B cell (primary cell): ENCODE results near the gene ZRANB1. TPM values are rescaled to one million over a fixed set of nuclear protein-coding genes. Genes with fewer than 3 reads are reported as not detected.

ENCODE experiments used
- ATAC-seq: fragments of 200-7000 bp; cut with Tn5 transposase; one replicate; pipeline ENCODE4 v1.10.0; 2021; ENCODE audit warnings: low read depth, mild to moderate bottlenecking, moderate number of reproducible peaks, moderate library complexity
- CTCF ChIA-PET: fragments of 350-600 bp; sonication (Branson Sonifier 250); formaldehyde crosslinking; loops from one replicate; lab custom pipeline; 2021; ENCODE audit warnings: antibody characterized with exemption, inconsistent platforms; lab: Charles Lee
- POLR2A ChIA-PET: fragments of 350-600 bp; sonication (Branson Sonifier 250); formaldehyde crosslinking; loops from one replicate; lab custom pipeline; 2021; ENCODE audit warnings: antibody characterized with exemption; lab: Charles Lee
- DNase-seq: peaks from one replicate; pipeline ENCODE4 v3.0.0; 2013
- H2AFZ ChIP-seq: 2 replicates; pipeline ENCODE4 v1.6.1; 2012; ENCODE audit warnings: mild to moderate bottlenecking, low read depth, low read length; ENCODE audit not compliant: insufficient read depth, poor library complexity, severe bottlenecking
- H3K27ac ChIP-seq, 2 donors: 1 replicate in 1 of 2; 2 replicates in 1 of 2; pipeline ENCODE4 v1.5.1; 2012 to 2013; ENCODE audit warnings: low read length in 2 of 2, mild to moderate bottlenecking in 2 of 2, moderate library complexity in 1 of 2
- H3K27me3 ChIP-seq, 4 experiments: fragments of 200-600 bp in 1 of 4; sonication (generic) in 1 of 4; replicated peaks in 1 of 4; 1 replicate in 2 of 4; 2 replicates in 2 of 4; pipeline versions ENCODE4 v1.6.1 to v1.7.0; 2013 to 2016; ENCODE audit warnings: low read length in 3 of 4, mild to moderate bottlenecking in 2 of 4, mixed read lengths in 1 of 4, moderate library complexity in 1 of 4; ENCODE audit not compliant: insufficient read depth in 4 of 4, control insufficient read depth in 3 of 4; ENCODE audit errors: control extremely low read depth in 1 of 4
- H3K36me3 ChIP-seq, 2 experiments: replicated peaks in 1 of 2; 1 replicate in 1 of 2; 2 replicates in 1 of 2; pipeline versions ENCODE4 v1.6.1 to v1.7.1; 2013; ENCODE audit warnings: low read length in 1 of 2; ENCODE audit not compliant: insufficient read depth in 2 of 2, control insufficient read depth in 1 of 2; ENCODE audit errors: control extremely low read depth in 1 of 2, extremely low read depth in 1 of 2
- H3K4me1 ChIP-seq, 2 donors: fragments of 200-600 bp in 1 of 2; sonication (generic) in 1 of 2; 1 replicate in 1 of 2; 2 replicates in 1 of 2; pipeline versions ENCODE4 v1.5.1 to v1.6.1; 2013 to 2017; ENCODE audit warnings: low read length in 2 of 2; ENCODE audit not compliant: control insufficient read depth in 2 of 2, insufficient read depth in 2 of 2
- H3K4me2 ChIP-seq: replicated peaks from 2 replicates; pipeline ENCODE3; 2012; ENCODE audit warnings: mild to moderate bottlenecking, low read depth, low read length; ENCODE audit not compliant: poor library complexity, severe bottlenecking
- H3K4me3 ChIP-seq, 5 experiments: fragments of 200-600 bp in 1 of 5; sonication (generic) in 1 of 5; 1 replicate in 3 of 5; 2 replicates in 2 of 5; pipeline versions ENCODE4 v1.5.1 to v1.7.0; 2011 to 2016; ENCODE audit warnings: low read length in 4 of 5, mild to moderate bottlenecking in 4 of 5, low read depth in 2 of 5, control low read depth in 1 of 5, moderate library complexity in 1 of 5; ENCODE audit not compliant: insufficient read depth in 1 of 5; ENCODE audit errors: control extremely low read depth in 1 of 5, extremely low read depth in 1 of 5
- H3K79me2 ChIP-seq: fragments of 200-600 bp; sonication (generic); one replicate; pipeline ENCODE4 v1.6.0; 2016; ENCODE audit warnings: low read length; ENCODE audit not compliant: control insufficient read depth, insufficient read depth
- H3K9ac ChIP-seq: fragments of 200-600 bp; sonication (generic); 2 replicates; pipeline ENCODE4 v1.6.1; 2017; ENCODE audit warnings: mild to moderate bottlenecking, low read length, moderate library complexity
- H3K9me3 ChIP-seq, 3 donors: one replicate each; pipeline versions ENCODE4 v1.6.1 to v1.7.1; 2013; ENCODE audit warnings: low read length in 2 of 3; ENCODE audit not compliant: control insufficient read depth in 2 of 3, insufficient read depth in 1 of 3; ENCODE audit errors: control extremely low read depth in 1 of 3
- H4K20me1 ChIP-seq: 2 replicates; pipeline ENCODE4 v1.6.0; 2012; ENCODE audit warnings: mild to moderate bottlenecking, low read length; ENCODE audit not compliant: insufficient read depth, control insufficient read depth, poor library complexity, severe bottlenecking
- H3K27ac Mint-ChIP-seq: one replicate; pipeline ENCODE4 v1.8.0; 2021; ENCODE audit warnings: mixed read lengths
- H3K27me3 Mint-ChIP-seq: one replicate; pipeline ENCODE4 v1.8.0; 2021; ENCODE audit warnings: mixed read lengths
- H3K4me1 Mint-ChIP-seq: one replicate; pipeline ENCODE4 v1.8.0; 2021; ENCODE audit warnings: mixed read lengths
- H3K4me3 Mint-ChIP-seq: one replicate; pipeline ENCODE4 v1.8.0; 2021; ENCODE audit warnings: mixed read lengths
- H3K9me3 Mint-ChIP-seq: one replicate; pipeline ENCODE4 v1.8.0; 2022; ENCODE audit warnings: mixed read lengths; ENCODE audit not compliant: insufficient read depth
- CTCF ChIP-seq: fragments of 200-600 bp; IDR thresholded peaks from one replicate; pipeline ENCODE4 v1.8.0; 2022; ENCODE audit warnings: antibody characterized with exemption, mild to moderate bottlenecking
- EZH2 ChIP-seq: IDR thresholded peaks from 2 replicates; pipeline ENCODE4 v1.6.1; 2012; ENCODE audit warnings: borderline replicate concordance, low read depth, mild to moderate bottlenecking, moderate library complexity, low read length; ENCODE audit not compliant: insufficient read depth, poor library complexity, severe bottlenecking
- WGBS: methylation state at CpG from one replicate; pipeline ENCODE4 v1.1.5; 2013; ENCODE audit warnings: missing lambda C conversion rate; ENCODE audit not compliant: insufficient coverage; 5-methylcytosine and 5-hydroxymethylcytosine counted together
- intact Hi-C: fragments of 100-400 bp; cut with micrococcal nuclease; formaldehyde crosslinking; loops from one replicate; pipeline ENCODE4 v1.10.0; 2022
- polyA plus RNA-seq: library from polyadenylated mRNA; depleted of rRNA; stranded (reverse); fragments of >200 nt; gene quantifications from 2 replicates; pipeline ENCODE4 v1.2.3, GENCODE V29; 2012
- total RNA-seq, 2 donors: library from RNA; stranded (reverse); fragments of 120-200 nt in 1 of 2; gene quantifications; 1 replicate in 1 of 2; 2 replicates in 1 of 2; pipeline versions ENCODE4 v1.2.3 to v1.2.4, GENCODE V29; 2013 to 2022

Gene ZRANB1
- total and polyA plus RNA-seq, 2 donors (not counting 1 experiment from before 2014, with no cell fraction given): 6.5 to 28.0 TPM

GRCh38 chr10:124996127-124996853, 54.4 kb downstream of the ZRANB1 start:
- ATAC-seq: no peak

More at GRCh38 chr10:124996127-124996853, 54.4 kb downstream of the ZRANB1 start:
- POLR2A ChIA-PET: no interaction called here
- no peak overlapping the region for H3K4me2 ChIP-seq
- H3K79me2 ChIP-seq: no peaks in the 10 kb centered on the region
- no peaks in the 10 kb centered on the region for H4K20me1 ChIP-seq
- no peak overlapping the region for H3K4me3 ChIP-seq
- no peaks in the 10 kb centered on the region for H3K9me3 Mint-ChIP-seq
- no peak overlapping the region for H3K4me3 Mint-ChIP-seq
- intact Hi-C loops: no loop called here
- H3K9me3 ChIP-seq: peaks cover 0 to 3% (median 0%) of the 10 kb centered on the region in 3 donors
- H3K27me3 Mint-ChIP-seq: no peaks in the 10 kb centered on the region
- no peak overlapping the region for H3K9ac ChIP-seq
- no peaks in the 10 kb centered on the region for H3K4me1 Mint-ChIP-seq
- H2AFZ ChIP-seq: no peak overlapping the region
- TF ChIP-seq EZH2 (no peak), CTCF (no peak)
- no peak for DNase-seq
- H3K4me1 ChIP-seq: no peaks in the 10 kb centered on the region
- no peaks in the 10 kb centered on the region for H3K27me3 ChIP-seq
- CTCF ChIA-PET: no interaction called here
- H3K27ac Mint-ChIP-seq: no peak overlapping the region
- no peak overlapping the region for H3K27ac ChIP-seq
- 98% methylated on average over 24 of the region's 24 CpGs for WGBS
- H3K36me3 ChIP-seq: no peaks in the 10 kb centered on the region
